H9 (cell line): ENCODE data around the gene SPSB2. TPM values are rescaled to one million over a fixed set of nuclear protein-coding genes. Genes with fewer than 3 reads are reported as not detected.

ENCODE experiments used
- DNase-seq: peaks from one replicate; pipeline ENCODE4 v3.0.0-alpha.2; 2017
- H2AFZ ChIP-seq: one replicate; pipeline ENCODE4 v1.6.1; 2013; ENCODE audit warnings: mild to moderate bottlenecking, low read length, control low read depth, moderate library complexity
- H2AK5ac ChIP-seq: 2 replicates; pipeline ENCODE4 v1.6.1; 2013; ENCODE audit warnings: low read length, control low read depth, mixed read lengths; ENCODE audit not compliant: insufficient read length
- H2BK120ac ChIP-seq: one replicate; pipeline ENCODE4 v1.6.1; 2013; ENCODE audit warnings: low read depth, mild to moderate bottlenecking, low read length, control low read depth, inconsistent platforms; ENCODE audit not compliant: poor library complexity, severe bottlenecking
- H2BK12ac ChIP-seq: 2 replicates; pipeline ENCODE4 v1.6.1; 2013; ENCODE audit warnings: low read length, control low read depth, mixed read lengths, low read depth; ENCODE audit not compliant: insufficient read length
- H2BK15ac ChIP-seq: 2 replicates; pipeline ENCODE4 v1.6.1; 2013; ENCODE audit warnings: low read depth, low read length, control low read depth
- H2BK20ac ChIP-seq: one replicate; pipeline ENCODE4 v1.6.1; 2013; ENCODE audit warnings: low read depth, mild to moderate bottlenecking, low read length, control low read depth, inconsistent platforms; ENCODE audit not compliant: poor library complexity, severe bottlenecking
- H2BK5ac ChIP-seq: 2 replicates; pipeline ENCODE4 v1.6.1; 2013; ENCODE audit warnings: low read length, control low read depth, mixed read lengths; ENCODE audit not compliant: insufficient read length
- H3K14ac ChIP-seq: 2 replicates; pipeline ENCODE4 v1.6.1; 2013; ENCODE audit warnings: low read length, control low read depth; ENCODE audit not compliant: insufficient read depth
- H3K18ac ChIP-seq: 2 replicates; pipeline ENCODE4 v1.6.1; 2013; ENCODE audit warnings: low read depth, mild to moderate bottlenecking, mixed read lengths, low read length, control low read depth; ENCODE audit not compliant: insufficient read length
- H3K23ac ChIP-seq: 2 replicates; pipeline ENCODE4 v1.6.1; 2013; ENCODE audit warnings: low read length, control low read depth, mixed read lengths, low read depth; ENCODE audit not compliant: insufficient read length
- H3K23me2 ChIP-seq: 2 replicates; pipeline ENCODE4 v1.6.1; 2013; ENCODE audit warnings: low read depth, mild to moderate bottlenecking, mixed read lengths, low read length, control low read depth; ENCODE audit not compliant: insufficient read length, poor library complexity, severe bottlenecking
- H3K27ac ChIP-seq: 2 replicates; pipeline ENCODE4 v1.5.1; 2013; ENCODE audit warnings: low read length, control low read depth, mixed read lengths, low read depth; ENCODE audit not compliant: insufficient read length
- H3K27me3 ChIP-seq: 2 replicates; pipeline ENCODE4 v1.6.1; 2013; ENCODE audit warnings: low read length, control low read depth, inconsistent platforms; ENCODE audit not compliant: insufficient read depth
- H3K4ac ChIP-seq: 2 replicates; pipeline ENCODE4 v1.6.1; 2013; ENCODE audit warnings: low read depth, mild to moderate bottlenecking, control low read depth, inconsistent platforms, low read length, moderate library complexity
- H3K4me1 ChIP-seq: 2 replicates; pipeline ENCODE4 v1.6.1; 2013; ENCODE audit warnings: low read length, control low read depth, inconsistent platforms; ENCODE audit not compliant: insufficient read depth
- H3K4me2 ChIP-seq: 2 replicates; pipeline ENCODE4 v1.6.1; 2013; ENCODE audit warnings: low read length, control low read depth, mixed read lengths; ENCODE audit not compliant: insufficient read length, insufficient read depth
- H3K56ac ChIP-seq: 2 replicates; pipeline ENCODE4 v1.6.1; 2013; ENCODE audit warnings: low read depth, mild to moderate bottlenecking, mixed read lengths, low read length, control low read depth; ENCODE audit not compliant: insufficient read length
- H3K79me1 ChIP-seq: 2 replicates; pipeline ENCODE4 v1.6.1; 2013; ENCODE audit warnings: low read depth, mild to moderate bottlenecking, moderate library complexity, low read length, control low read depth, inconsistent platforms; ENCODE audit not compliant: insufficient read depth, poor library complexity, severe bottlenecking
- H3K79me2 ChIP-seq: 2 replicates; pipeline ENCODE4 v1.6.1; 2013; ENCODE audit warnings: low read length, control low read depth, inconsistent platforms; ENCODE audit not compliant: insufficient read depth
- H3K9ac ChIP-seq: 2 replicates; pipeline ENCODE4 v1.6.1; 2013; ENCODE audit warnings: low read length, control low read depth, mixed read lengths; ENCODE audit not compliant: insufficient read length; ENCODE audit errors: extremely low read depth
- H3K9me3 ChIP-seq: one replicate; pipeline ENCODE4 v1.6.1; 2013; ENCODE audit warnings: low read depth, low read length, inconsistent platforms; ENCODE audit not compliant: control insufficient read depth
- H3T11ph ChIP-seq: one replicate; pipeline ENCODE4 v1.6.1; 2013; ENCODE audit warnings: mild to moderate bottlenecking, low read length, control low read depth, inconsistent platforms
- H4K20me1 ChIP-seq: one replicate; pipeline ENCODE4 v1.6.1; 2013; ENCODE audit not compliant: control insufficient read depth, insufficient read length, insufficient read depth
- H4K5ac ChIP-seq: 2 replicates; pipeline ENCODE4 v1.6.1; 2013; ENCODE audit warnings: low read depth, mild to moderate bottlenecking, mixed read lengths, low read length, control low read depth; ENCODE audit not compliant: insufficient read length
- H4K8ac ChIP-seq: replicated peaks from 2 replicates; pipeline ENCODE4 v1.6.1; 2013; ENCODE audit warnings: low read length, control low read depth, mixed read lengths, low read depth; ENCODE audit not compliant: insufficient read length
- H4K91ac ChIP-seq: 2 replicates; pipeline ENCODE4 v1.6.1; 2013; ENCODE audit warnings: low read depth, mild to moderate bottlenecking, moderate library complexity, mixed read lengths, low read length, control low read depth; ENCODE audit not compliant: insufficient read length
- H3K27ac Mint-ChIP-seq, 3 experiments: 2 replicates in 2 of 3; 3 replicates in 1 of 3; pipeline ENCODE4 v1.8.0; 2020 to 2021; ENCODE audit warnings: mixed read lengths in 3 of 3, mild to moderate bottlenecking in 1 of 3, moderate library complexity in 1 of 3
- H3K27me3 Mint-ChIP-seq: 2 replicates; pipeline ENCODE4 v1.8.0; 2021; ENCODE audit warnings: low read depth, mild to moderate bottlenecking, moderate library complexity, mixed read lengths
- H3K36me3 Mint-ChIP-seq, 3 experiments: 2 replicates in 2 of 3; 3 replicates in 1 of 3; pipeline ENCODE4 v1.8.0; 2020 to 2021; ENCODE audit warnings: low read depth in 3 of 3, mixed read lengths in 3 of 3; ENCODE audit not compliant: insufficient read depth in 1 of 3
- H3K4me1 Mint-ChIP-seq, 2 experiments: 2 replicates each; pipeline ENCODE4 v1.8.0; 2020; ENCODE audit warnings: mixed read lengths in 2 of 2
- H3K4me3 Mint-ChIP-seq, 2 experiments: 2 replicates in 1 of 2; 3 replicates in 1 of 2; pipeline ENCODE4 v1.8.0; 2020 to 2021; ENCODE audit warnings: mild to moderate bottlenecking in 2 of 2, mixed read lengths in 2 of 2, moderate library complexity in 1 of 2
- H3K9me3 Mint-ChIP-seq, 2 experiments: 2 replicates in 1 of 2; 3 replicates in 1 of 2; pipeline ENCODE4 v1.8.0; 2020; ENCODE audit warnings: mild to moderate bottlenecking in 2 of 2, mixed read lengths in 2 of 2, moderate library complexity in 1 of 2
- WGBS: extraction: QIAGEN DNeasy Blood & Tissue Kit; methylation state at CpG from one replicate; pipeline ENCODE4 v1.1.7; 2013; ENCODE audit warnings: missing lambda C conversion rate, low lambda C conversion rate, mixed read lengths; ENCODE audit not compliant: insufficient read length; ENCODE audit errors: extremely low coverage; 5-methylcytosine and 5-hydroxymethylcytosine counted together
- total RNA-seq: library from RNA; stranded (reverse); gene quantifications from 2 replicates; pipeline ENCODE4 v1.2.1, GENCODE V29; 2021
- TF ChIP-seq, protein P1 (sequence below): fragments of 200-600 bp; sonication (generic); conservative IDR thresholded peaks from 3 replicates; pipeline ENCODE4 v1.8.0; 2021; ENCODE audit warnings: antibody characterized with exemption, mild to moderate bottlenecking

The SPSB2 gene
- total RNA-seq, 1 experiment from 2014 or later: 13.7 TPM

DNA sequence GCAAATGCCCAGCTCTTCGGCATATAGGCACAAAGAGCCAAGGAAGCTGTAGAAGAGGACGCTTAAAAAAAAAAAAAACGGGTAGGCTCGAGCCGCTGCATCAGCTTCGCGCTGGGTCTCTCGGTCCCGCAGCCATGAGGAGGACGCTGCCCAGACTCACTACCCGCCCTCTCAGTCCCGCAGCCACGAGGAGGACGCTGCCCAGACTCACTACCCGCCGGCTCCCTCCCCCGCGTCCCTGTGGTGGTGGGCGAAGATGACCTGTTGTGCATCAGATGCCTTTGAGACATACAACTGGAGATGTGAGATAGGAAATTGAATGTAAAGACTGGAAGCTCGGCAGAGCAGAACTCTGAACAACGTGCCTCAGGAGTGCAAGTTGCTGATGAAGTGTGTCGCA, 11.4 kb upstream of the SPSB2 start:
- Histone ChIP-seq H3K9ac (no peak overlapping the region), H2BK15ac (no peak overlapping the region), H3K79me2 (no peaks in the 10 kb centered on the region), H3K23me2 (no peaks in the 10 kb centered on the region), H3K14ac (no peak overlapping the region), H3K56ac (no peak overlapping the region), H4K5ac (no peak overlapping the region), H4K8ac (no peak overlapping the region), H4K91ac (no peak overlapping the region), H3K4me1 (peaks cover 2% of the 10 kb centered on the region; the same call in 1 of the 2 replicates), H2AFZ (no peak overlapping the region), H3T11ph (no peak overlapping the region), H3K18ac (no peak overlapping the region), H3K23ac (no peak overlapping the region), H4K20me1 (no peaks in the 10 kb centered on the region), H2BK5ac (no peak overlapping the region), H2BK20ac (no peak overlapping the region), H3K9me3 (no peaks in the 10 kb centered on the region), H2BK12ac (no peak overlapping the region), H3K4me2 (no peak overlapping the region), H3K27me3 (no peaks in the 10 kb centered on the region), H2AK5ac (no peak overlapping the region), H3K79me1 (no peaks in the 10 kb centered on the region), H3K4ac (no peak overlapping the region), H3K27ac (no peak overlapping the region), H2BK120ac (no peak overlapping the region)
- Mint-ChIP-seq H3K27ac (peak overlapping the region in 2 of 3 experiments; percentile 94; a peak in 4 of 7 replicates), H3K4me3 (no peak overlapping the region), H3K27me3 (no peaks in the 10 kb centered on the region), H3K9me3 (no peaks in the 10 kb centered on the region; a peak in 1 of 5 replicates), H3K36me3 (peaks cover 0 to 32% (median 30%) of the 10 kb centered on the region in 3 experiments; a peak in 4 of 7 replicates), H3K4me1 (peaks cover 29 to 40% of the 10 kb centered on the region in 2 experiments)
- no CpG with 5 or more reads among the region's 22 CpGs for WGBS
- TF ChIP-seq, protein P1, sequence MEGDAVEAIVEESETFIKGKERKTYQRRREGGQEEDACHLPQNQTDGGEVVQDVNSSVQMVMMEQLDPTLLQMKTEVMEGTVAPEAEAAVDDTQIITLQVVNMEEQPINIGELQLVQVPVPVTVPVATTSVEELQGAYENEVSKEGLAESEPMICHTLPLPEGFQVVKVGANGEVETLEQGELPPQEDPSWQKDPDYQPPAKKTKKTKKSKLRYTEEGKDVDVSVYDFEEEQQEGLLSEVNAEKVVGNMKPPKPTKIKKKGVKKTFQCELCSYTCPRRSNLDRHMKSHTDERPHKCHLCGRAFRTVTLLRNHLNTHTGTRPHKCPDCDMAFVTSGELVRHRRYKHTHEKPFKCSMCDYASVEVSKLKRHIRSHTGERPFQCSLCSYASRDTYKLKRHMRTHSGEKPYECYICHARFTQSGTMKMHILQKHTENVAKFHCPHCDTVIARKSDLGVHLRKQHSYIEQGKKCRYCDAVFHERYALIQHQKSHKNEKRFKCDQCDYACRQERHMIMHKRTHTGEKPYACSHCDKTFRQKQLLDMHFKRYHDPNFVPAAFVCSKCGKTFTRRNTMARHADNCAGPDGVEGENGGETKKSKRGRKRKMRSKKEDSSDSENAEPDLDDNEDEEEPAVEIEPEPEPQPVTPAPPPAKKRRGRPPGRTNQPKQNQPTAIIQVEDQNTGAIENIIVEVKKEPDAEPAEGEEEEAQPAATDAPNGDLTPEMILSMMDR: no peak
- peak; percentile 55 for DNase-seq
